GM18499 (cell line): Measurements from ENCODE around the gene SLC38A8.

Experiments used
- ATAC-seq: cut with Tn5 transposase; IDR thresholded peaks from one replicate; pipeline ENCODE4 v1.9.1; 2021; ENCODE audit warnings: moderate number of reproducible peaks; ENCODE audit not compliant: insufficient read depth, unreplicated experiment

SLC38A8 gene

DNA sequence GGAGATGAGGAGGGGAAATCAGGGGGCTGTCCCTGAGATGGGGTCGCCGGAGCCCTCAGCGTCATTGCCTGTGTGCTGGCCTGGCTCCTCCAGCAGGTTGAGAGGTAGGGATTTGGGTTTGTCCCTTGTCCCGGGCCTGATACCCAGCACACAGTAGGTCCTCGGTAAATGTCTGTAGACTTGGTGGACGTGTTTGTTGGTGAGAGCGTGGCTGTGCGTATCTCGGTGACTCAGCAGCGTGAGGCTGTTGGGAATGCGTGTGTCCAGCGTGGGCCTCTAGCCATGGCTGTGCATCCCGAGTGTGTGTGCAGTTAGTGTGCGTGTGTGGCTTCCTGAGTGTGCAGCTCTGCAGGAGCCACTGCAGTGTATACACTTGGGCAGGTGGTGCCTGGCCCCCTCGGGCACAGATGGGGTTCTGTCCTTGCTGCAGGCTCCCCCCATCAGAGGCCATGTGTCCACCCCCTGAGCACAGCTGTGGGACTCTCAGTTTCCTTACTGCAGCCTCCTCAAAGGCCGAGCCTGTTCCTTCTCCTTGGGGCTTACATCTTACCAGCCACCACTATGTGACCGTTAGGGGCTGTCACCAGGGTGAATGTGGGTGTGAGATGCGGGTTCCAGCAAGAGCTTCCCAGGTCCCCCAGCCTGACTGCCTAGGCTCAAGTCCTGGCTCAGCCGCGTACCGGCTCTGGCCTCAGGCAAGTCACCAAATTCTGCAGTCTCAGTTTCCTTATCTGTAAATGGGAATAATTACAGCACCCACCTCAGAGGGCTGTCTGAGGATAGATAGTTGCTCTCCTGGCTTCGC is 68.8 kb downstream of the SLC38A8 start:
- ATAC-seq, result no peak

GRCh38 chr16:83973077-83973476 is 69.5 kb downstream of the SLC38A8 start:
- no peak for ATAC-seq

- no peak for ATAC-seq
Observed at GRCh38 chr16:83972256-83973008, 70.2 kb downstream of the SLC38A8 start.

GRCh38 chr16:83971165-83972130 is 71.1 kb downstream of the SLC38A8 start:
- no peak for ATAC-seq

DNA sequence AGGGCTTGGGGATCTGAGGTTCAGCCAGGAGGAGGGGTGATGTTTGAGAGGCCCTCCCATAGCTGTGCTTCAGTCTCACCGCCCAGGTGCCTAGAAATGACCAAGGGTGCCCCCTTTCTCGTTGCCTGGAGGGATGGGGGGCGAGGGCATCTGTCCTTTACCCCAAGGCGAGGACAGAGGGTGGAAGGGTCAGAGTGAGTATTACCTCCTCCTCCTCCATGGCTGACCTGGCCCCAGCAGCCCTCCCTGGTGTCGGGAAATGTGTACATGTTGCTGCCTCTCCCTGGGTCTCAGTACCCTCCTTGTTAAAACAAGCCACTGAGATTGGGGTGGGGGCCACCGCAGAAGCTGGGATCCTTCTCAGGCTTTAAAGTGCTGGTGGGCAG is 72.2 kb downstream of the SLC38A8 start:
- ATAC-seq, result no peak

- no peak for ATAC-seq
Observed at GRCh38 chr16:83969771-83970429, 72.7 kb downstream of the SLC38A8 start.

- no peak for ATAC-seq
Observed at GRCh38 chr16:83968891-83969649, 73.5 kb downstream of the SLC38A8 start.

DNA sequence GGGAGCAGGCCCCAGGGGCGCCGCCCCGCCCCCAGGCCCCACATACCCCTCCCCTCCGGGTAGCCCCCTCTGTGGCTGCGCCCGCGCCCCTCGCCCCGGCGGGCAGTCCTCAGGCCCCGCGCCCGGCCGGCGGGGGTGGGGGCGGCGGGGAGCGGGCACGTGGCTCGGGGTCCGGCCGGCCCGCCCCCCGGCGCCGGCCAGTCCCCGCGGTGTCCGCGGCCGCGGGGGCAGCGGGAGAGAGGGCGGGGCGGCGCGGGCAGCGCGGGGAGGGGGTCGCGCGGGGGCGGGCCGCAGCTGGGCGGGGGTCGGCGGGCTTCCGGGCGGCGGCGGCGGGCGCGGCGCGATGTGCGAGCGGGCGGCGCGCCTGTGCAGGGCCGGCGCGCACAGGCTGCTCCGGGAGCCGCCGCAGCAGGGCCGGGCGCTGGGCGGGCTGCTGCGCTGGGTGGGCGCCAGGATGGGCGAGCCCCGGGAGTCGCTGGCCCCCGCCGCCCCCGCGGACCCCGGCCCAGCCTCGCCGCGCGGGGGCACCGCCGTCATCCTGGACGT is 74.2 kb downstream of the SLC38A8 start:
- ATAC-seq, result no peak

- ATAC-seq, result no peak
Observed at GRCh38 chr16:83967838-83968305, 74.7 kb downstream of the SLC38A8 start, which contains the start of gene NECAB2. NECAB2 (plus strand) TSS chr16:83968244; CDS start chr16:83968649, 405 bp downstream.

- ATAC-seq, result no peak
Observed at GRCh38 chr16:83967091-83967490, 75.5 kb downstream of the SLC38A8 start.

- ATAC-seq, result no peak
Observed at GRCh38 chr16:83966153-83966696, 76.4 kb downstream of the SLC38A8 start.

DNA sequence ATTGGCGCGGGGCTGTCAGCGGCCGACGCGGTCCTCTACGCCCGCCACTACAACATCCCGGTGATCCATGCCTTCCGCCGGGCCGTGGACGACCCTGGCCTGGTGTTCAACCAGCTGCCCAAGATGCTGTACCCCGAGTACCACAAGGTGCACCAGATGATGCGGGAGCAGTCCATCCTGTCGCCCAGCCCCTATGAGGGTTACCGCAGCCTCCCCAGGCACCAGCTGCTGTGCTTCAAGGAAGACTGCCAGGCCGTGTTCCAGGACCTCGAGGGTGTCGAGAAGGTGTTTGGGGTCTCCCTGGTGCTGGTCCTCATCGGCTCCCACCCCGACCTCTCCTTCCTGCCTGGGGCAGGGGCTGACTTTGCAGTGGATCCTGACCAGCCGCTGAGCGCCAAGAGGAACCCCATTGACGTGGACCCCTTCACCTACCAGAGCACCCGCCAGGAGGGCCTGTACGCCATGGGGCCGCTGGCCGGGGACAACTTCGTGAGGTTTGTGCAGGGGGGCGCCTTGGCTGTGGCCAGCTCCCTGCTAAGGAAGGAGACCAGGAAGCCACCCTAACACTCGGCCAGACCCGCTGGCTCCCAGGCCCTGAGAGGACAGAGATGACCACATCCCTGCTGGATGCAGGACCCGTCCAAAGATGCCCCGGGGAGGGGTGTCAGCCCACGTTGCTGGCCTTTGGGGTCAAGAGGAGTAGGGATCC is 77.0 kb downstream of the SLC38A8 start:
- ATAC-seq, result no peak

GRCh38 chr16:83964684-83965443 is 77.7 kb downstream of the SLC38A8 start:
- no peak for ATAC-seq

DNA sequence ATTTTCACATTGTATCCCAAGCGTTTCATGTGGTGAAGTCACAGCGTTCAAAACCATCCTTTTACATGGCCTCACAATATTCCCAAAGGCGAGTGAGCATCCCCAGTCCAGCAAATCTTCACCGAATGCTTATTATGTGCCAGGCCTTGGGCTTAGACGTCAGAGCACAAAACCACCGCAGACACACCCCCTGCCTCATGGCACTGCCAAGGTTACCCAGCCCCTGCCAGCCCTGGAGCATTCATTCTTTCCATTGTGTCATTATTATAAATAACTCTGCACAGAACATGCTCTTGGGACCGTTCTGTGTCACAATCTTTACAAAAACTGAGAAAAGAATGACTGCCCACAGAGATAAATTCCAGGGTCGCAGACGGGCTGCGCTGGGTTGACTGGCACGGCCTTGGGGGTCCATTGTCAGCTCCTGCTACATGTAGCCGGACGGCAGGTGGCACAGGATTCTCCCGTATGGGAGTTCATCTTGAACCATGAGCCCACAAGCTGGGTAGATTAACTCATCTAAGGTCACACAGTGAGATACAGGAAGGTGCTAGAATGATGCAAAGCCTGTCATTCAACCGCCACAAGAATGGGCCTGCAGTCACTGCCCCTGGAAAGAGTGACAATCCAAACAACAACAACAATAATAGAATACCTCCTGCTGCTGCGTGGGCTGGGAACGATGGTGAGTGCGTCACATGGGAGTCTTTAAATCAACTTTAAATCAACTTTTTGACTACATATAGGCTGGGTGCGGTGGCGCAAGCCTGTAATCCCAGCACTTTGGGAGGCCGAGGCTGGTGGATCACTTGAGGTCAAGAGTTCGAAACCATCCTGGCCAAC is 79.1 kb downstream of the SLC38A8 start:
- ATAC-seq, result no peak

- ATAC-seq, result no peak
Observed at GRCh38 chr16:83961591-83961990, 81.0 kb downstream of the SLC38A8 start.

- ATAC-seq, result no peak
Observed at GRCh38 chr16:83960521-83961249, 81.9 kb downstream of the SLC38A8 start.
